WTC11 (cell line): Measurements from ENCODE around the gene TMEM92. TPM values are rescaled to one million over a fixed set of nuclear protein-coding genes. Genes with fewer than 3 reads are reported as not detected.
A peak's percentile ranks its signal among the peaks of the same experiment; 100 is the strongest.

Experiments
- ATAC-seq: fragments of 200-7000 bp; cut with Tn5 transposase; 2 replicates; pipeline ENCODE4 v1.10.0; 2021; ENCODE audit warnings: mild to moderate bottlenecking, moderate library complexity
- CTCF ChIA-PET: fragments of 300-600 bp; sonication (Branson Sonifier 250); formaldehyde crosslinking; loops from one replicate; lab custom pipeline; 2021; ENCODE audit warnings: antibody characterized with exemption; lab: Charles Lee
- POLR2A ChIA-PET: fragments of 350-600 bp; sonication (Branson Sonifier 250); formaldehyde crosslinking; loops from one replicate; lab custom pipeline; 2021; ENCODE audit warnings: antibody characterized with exemption; lab: Charles Lee
- DNase-seq: peaks from one replicate; pipeline ENCODE4 v3.0.0; 2021; ENCODE audit warnings: low spot score
- H3K27ac Mint-ChIP-seq: 2 replicates; pipeline ENCODE4 v1.8.0; 2021; ENCODE audit warnings: mixed read lengths
- H3K27me3 Mint-ChIP-seq: 2 replicates; pipeline ENCODE4 v1.8.0; 2021; ENCODE audit warnings: low read depth, mild to moderate bottlenecking, moderate library complexity, mixed read lengths
- H3K36me3 Mint-ChIP-seq: 2 replicates; pipeline ENCODE4 v1.8.0; 2021; ENCODE audit warnings: mixed read lengths
- H3K4me1 Mint-ChIP-seq: 2 replicates; pipeline ENCODE4 v1.8.0; 2022; ENCODE audit warnings: mixed read lengths
- H3K4me3 Mint-ChIP-seq: 2 replicates; pipeline ENCODE4 v1.8.0; 2021; ENCODE audit warnings: mild to moderate bottlenecking, moderate library complexity, mixed read lengths
- H3K9me3 Mint-ChIP-seq: 2 replicates; pipeline ENCODE4 v1.8.0; 2021; ENCODE audit warnings: mixed read lengths
- CREM ChIP-seq: sonication (generic); formaldehyde crosslinking; IDR thresholded peaks from 2 replicates; pipeline ENCODE4 v1.8.1; 2022; ENCODE audit warnings: mild to moderate bottlenecking, missing genetic modification reagents, moderate library complexity
- IRF2 ChIP-seq: sonication (generic); formaldehyde crosslinking; IDR thresholded peaks from 2 replicates; pipeline ENCODE4 v1.8.0; 2022; ENCODE audit warnings: low read depth, missing genetic modification reagents, borderline replicate concordance
- KAT7 ChIP-seq: sonication (generic); formaldehyde crosslinking; IDR thresholded peaks from 2 replicates; pipeline ENCODE4 v1.8.1; 2023; ENCODE audit warnings: missing genetic modification reagents, mild to moderate bottlenecking, borderline replicate concordance
- RELA ChIP-seq: sonication (generic); formaldehyde crosslinking; IDR thresholded peaks from 2 replicates; pipeline ENCODE4 v1.8.1; 2022; ENCODE audit warnings: missing genetic modification reagents, mild to moderate bottlenecking, borderline replicate concordance
- RORB ChIP-seq: fragments of 250-450 bp; sonication (Bioruptor Pico); IDR thresholded peaks from 2 replicates; pipeline ENCODE4 v1.9.0; 2021; ENCODE audit warnings: mild to moderate bottlenecking
- SMAD3 ChIP-seq: sonication (generic); formaldehyde crosslinking; IDR thresholded peaks from 2 replicates; pipeline ENCODE4 v1.8.0; 2022; ENCODE audit warnings: missing genetic modification reagents, mild to moderate bottlenecking, borderline replicate concordance
- SOX15 ChIP-seq: fragments of 250-450 bp; sonication (Bioruptor Pico); IDR thresholded peaks from 2 replicates; pipeline ENCODE4 v1.9.0; 2021; ENCODE audit warnings: mild to moderate bottlenecking
- SP1 ChIP-seq: sonication (generic); formaldehyde crosslinking; conservative IDR thresholded peaks from 2 replicates; pipeline ENCODE4 v1.8.1; 2022; ENCODE audit warnings: missing genetic modification reagents
- TP53 ChIP-seq: sonication (generic); formaldehyde crosslinking; IDR thresholded peaks from 2 replicates; pipeline ENCODE4 v1.8.1; 2023; ENCODE audit warnings: mild to moderate bottlenecking, missing genetic modification reagents
- ZBTB21 ChIP-seq: sonication (generic); formaldehyde crosslinking; IDR thresholded peaks from 2 replicates; pipeline ENCODE4 v1.8.1; 2023; ENCODE audit warnings: mild to moderate bottlenecking, missing genetic modification reagents, borderline replicate concordance
- ZNF423 ChIP-seq: fragments of 250-450 bp; sonication (Bioruptor Pico); IDR thresholded peaks from 2 replicates; pipeline ENCODE4 v2.1.2; 2022; ENCODE audit warnings: mild to moderate bottlenecking, moderate library complexity
- ZNF671 ChIP-seq: fragments of 250-450 bp; sonication (Bioruptor Pico); IDR thresholded peaks from 2 replicates; pipeline ENCODE4 v1.8.0; 2021; ENCODE audit warnings: mild to moderate bottlenecking
- total RNA-seq: library from RNA; stranded (reverse); gene quantifications from 3 replicates; pipeline ENCODE4 v1.2.3, GENCODE V29; 2021
- TF ChIP-seq, protein P1 (sequence below): sonication (generic); formaldehyde crosslinking; IDR thresholded peaks from 2 replicates; pipeline ENCODE4 v1.8.1; 2023; ENCODE audit warnings: mild to moderate bottlenecking, missing genetic modification reagents, moderate library complexity
- TF ChIP-seq, protein P2 (sequence below): sonication (generic); formaldehyde crosslinking; conservative IDR thresholded peaks from 2 replicates; pipeline ENCODE4 v1.8.1; 2022; ENCODE audit warnings: mild to moderate bottlenecking, missing genetic modification reagents
- TF ChIP-seq, protein P3 (sequence below): sonication (generic); formaldehyde crosslinking; IDR thresholded peaks from 2 replicates; pipeline ENCODE4 v1.8.1; 2023; ENCODE audit warnings: mild to moderate bottlenecking, missing genetic modification reagents
- TF ChIP-seq, protein P4 (sequence below): sonication (generic); formaldehyde crosslinking; IDR thresholded peaks from 2 replicates; pipeline ENCODE4 v1.8.1; 2023; ENCODE audit warnings: mild to moderate bottlenecking, missing genetic modification reagents, borderline replicate concordance
- TF ChIP-seq, protein P5 (sequence below): fragments of 200-600 bp; IDR thresholded peaks from 2 replicates; pipeline ENCODE4 v1.8.0; 2022; ENCODE audit warnings: antibody characterized with exemption

The TMEM92 gene
- total RNA-seq, 1 experiment from 2014 or later, result 9.8 TPM

DNA sequence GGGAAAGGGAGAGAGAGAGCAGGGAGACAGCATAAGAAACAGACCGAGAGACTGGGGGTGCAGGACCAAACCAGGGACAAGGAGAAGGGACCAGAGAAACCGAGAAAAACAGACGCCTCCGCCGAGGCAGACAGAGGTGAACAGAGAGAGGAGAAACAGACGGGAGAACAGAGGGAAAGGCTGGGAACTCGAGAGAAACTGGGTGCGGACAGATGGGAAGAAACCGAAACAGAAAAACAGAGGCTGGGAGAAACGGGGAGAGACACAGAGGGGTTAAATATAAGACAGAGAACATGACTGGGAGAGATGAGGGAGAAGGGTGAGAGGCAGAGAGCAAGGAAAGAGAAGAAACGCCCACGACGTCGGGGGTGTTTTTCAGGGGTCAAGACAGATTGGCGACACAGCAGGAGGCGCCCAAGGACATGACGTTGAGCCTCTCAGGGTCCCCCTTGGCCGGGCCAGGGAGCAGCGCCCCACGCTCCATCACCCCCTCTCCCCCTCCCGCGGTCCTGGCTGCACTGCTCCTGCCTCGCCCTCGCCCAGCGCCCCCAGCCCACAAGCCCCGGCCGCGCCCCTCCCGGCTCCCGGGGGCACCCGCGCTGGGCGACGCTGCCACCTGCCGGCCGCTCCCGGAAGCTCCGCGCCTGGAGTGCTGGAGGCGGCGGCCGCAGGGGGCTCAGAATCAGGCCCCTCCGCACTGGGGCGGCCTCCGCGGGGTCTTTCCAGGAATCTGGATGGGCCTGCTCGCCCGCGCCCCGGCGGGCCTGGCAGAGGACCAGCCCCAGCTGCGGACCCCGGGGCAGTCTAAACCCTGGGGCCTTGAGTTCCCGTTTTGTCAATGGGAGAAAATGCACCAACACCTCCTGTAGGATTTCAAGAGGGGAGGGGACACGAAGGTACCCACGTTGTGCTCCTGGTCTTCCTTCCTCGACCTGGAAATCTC lies 1.3 kb upstream of the TMEM92 start:
- peak; percentile 84 for DNase-seq
- ATAC-seq, result peak; percentile 39
- POLR2A ChIA-PET, result interaction anchor here (0.9 to 1.2 kb wide), 3 partner anchors 17 to 95 kb away, joined by 3 to 4 read pairs (median 4); partner anchors contain the start of gene COL1A1

DNA sequence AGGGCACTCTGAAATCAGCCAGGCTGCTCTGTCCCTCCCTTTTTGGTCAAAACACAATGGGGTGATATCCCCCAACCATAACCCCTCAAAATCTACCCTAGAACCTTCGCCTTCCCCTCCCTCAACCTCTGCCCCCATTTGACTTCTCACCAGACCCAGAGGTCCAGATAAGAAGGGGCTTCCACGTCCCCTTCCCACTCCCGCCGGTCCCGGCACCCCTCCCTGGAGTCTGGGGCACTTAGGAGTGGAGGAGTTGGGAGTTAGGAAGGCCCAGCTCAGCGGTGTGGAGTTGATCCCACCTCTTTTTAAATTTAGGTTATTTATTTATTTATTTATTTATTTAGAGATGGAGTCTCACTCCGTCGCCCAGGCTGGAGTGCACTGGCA lies 619 bp upstream of the TMEM92 start:
- no peak for ATAC-seq
- no peaks in the 10 kb centered on the region for H3K36me3 Mint-ChIP-seq
- TF ChIP-seq KAT7 (CRISPR knock-in tag) (no peak), ZNF671 (CRISPR knock-in tag) (no peak), SOX15 (CRISPR knock-in tag) (no peak), SMAD3 (no peak), RELA (CRISPR knock-in tag) (no peak), IRF2 (no peak), TP53 (CRISPR knock-in tag) (no peak), CREM (CRISPR knock-in tag) (no peak), RORB (CRISPR knock-in tag) (no peak)
- TF ChIP-seq, protein P1, sequence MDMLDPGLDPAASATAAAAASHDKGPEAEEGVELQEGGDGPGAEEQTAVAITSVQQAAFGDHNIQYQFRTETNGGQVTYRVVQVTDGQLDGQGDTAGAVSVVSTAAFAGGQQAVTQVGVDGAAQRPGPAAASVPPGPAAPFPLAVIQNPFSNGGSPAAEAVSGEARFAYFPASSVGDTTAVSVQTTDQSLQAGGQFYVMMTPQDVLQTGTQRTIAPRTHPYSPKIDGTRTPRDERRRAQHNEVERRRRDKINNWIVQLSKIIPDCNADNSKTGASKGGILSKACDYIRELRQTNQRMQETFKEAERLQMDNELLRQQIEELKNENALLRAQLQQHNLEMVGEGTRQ, result no peak
- TF ChIP-seq, protein P2, sequence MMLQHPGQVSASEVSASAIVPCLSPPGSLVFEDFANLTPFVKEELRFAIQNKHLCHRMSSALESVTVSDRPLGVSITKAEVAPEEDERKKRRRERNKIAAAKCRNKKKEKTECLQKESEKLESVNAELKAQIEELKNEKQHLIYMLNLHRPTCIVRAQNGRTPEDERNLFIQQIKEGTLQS (CRISPR knock-in tag), result no peak
- TF ChIP-seq, protein P3, sequence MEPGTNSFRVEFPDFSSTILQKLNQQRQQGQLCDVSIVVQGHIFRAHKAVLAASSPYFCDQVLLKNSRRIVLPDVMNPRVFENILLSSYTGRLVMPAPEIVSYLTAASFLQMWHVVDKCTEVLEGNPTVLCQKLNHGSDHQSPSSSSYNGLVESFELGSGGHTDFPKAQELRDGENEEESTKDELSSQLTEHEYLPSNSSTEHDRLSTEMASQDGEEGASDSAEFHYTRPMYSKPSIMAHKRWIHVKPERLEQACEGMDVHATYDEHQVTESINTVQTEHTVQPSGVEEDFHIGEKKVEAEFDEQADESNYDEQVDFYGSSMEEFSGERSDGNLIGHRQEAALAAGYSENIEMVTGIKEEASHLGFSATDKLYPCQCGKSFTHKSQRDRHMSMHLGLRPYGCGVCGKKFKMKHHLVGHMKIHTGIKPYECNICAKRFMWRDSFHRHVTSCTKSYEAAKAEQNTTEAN (CRISPR knock-in tag), result no peak
- TF ChIP-seq, all 79 proteins: peak for 0
- H3K4me1 Mint-ChIP-seq, result peaks cover 53% of the 10 kb centered on the region
- ChIA-PET CTCF (interaction anchor here (0.6 to 11.9 kb wide), 39 partner anchors 8 to 244 kb away, joined by 3 to 514 read pairs (median 4); partner anchors contain the start of genes COL1A1, LRRC59, PDK2 and XYLT2), POLR2A (interaction anchor here (1.0 to 1.4 kb wide), 5 partner anchors 16 to 100 kb away, joined by 3 to 8 read pairs (median 3); no protein-coding TSS in a partner anchor)
- H3K9me3 Mint-ChIP-seq, result no peaks in the 10 kb centered on the region
- peak; percentile 10 for DNase-seq
- H3K4me3 Mint-ChIP-seq, result peak overlapping the region; percentile 73
- peaks cover 12% of the 10 kb centered on the region for H3K27me3 Mint-ChIP-seq
- no peak overlapping the region for H3K27ac Mint-ChIP-seq

More for the DNA sequence above, 1.3 kb upstream of the TMEM92 start:
- no peak overlapping the region for H3K27ac Mint-ChIP-seq
- H3K36me3 Mint-ChIP-seq, result no peaks in the 10 kb centered on the region
- TF ChIP-seq ZNF423 (CRISPR knock-in tag) (peak; percentile 7; the same call in 1 of the 2 replicates), RELA (CRISPR knock-in tag) (no peak), ZBTB21 (CRISPR knock-in tag) (no peak), RORB (CRISPR knock-in tag) (no peak), SP1 (peak; percentile 55; the same call in 1 of the 2 replicates)
- TF ChIP-seq, protein P4, sequence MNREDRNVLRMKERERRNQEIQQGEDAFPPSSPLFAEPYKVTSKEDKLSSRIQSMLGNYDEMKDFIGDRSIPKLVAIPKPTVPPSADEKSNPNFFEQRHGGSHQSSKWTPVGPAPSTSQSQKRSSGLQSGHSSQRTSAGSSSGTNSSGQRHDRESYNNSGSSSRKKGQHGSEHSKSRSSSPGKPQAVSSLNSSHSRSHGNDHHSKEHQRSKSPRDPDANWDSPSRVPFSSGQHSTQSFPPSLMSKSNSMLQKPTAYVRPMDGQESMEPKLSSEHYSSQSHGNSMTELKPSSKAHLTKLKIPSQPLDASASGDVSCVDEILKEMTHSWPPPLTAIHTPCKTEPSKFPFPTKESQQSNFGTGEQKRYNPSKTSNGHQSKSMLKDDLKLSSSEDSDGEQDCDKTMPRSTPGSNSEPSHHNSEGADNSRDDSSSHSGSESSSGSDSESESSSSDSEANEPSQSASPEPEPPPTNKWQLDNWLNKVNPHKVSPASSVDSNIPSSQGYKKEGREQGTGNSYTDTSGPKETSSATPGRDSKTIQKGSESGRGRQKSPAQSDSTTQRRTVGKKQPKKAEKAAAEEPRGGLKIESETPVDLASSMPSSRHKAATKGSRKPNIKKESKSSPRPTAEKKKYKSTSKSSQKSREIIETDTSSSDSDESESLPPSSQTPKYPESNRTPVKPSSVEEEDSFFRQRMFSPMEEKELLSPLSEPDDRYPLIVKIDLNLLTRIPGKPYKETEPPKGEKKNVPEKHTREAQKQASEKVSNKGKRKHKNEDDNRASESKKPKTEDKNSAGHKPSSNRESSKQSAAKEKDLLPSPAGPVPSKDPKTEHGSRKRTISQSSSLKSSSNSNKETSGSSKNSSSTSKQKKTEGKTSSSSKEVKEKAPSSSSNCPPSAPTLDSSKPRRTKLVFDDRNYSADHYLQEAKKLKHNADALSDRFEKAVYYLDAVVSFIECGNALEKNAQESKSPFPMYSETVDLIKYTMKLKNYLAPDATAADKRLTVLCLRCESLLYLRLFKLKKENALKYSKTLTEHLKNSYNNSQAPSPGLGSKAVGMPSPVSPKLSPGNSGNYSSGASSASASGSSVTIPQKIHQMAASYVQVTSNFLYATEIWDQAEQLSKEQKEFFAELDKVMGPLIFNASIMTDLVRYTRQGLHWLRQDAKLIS (CRISPR knock-in tag), result no peak
- TF ChIP-seq, protein P5, sequence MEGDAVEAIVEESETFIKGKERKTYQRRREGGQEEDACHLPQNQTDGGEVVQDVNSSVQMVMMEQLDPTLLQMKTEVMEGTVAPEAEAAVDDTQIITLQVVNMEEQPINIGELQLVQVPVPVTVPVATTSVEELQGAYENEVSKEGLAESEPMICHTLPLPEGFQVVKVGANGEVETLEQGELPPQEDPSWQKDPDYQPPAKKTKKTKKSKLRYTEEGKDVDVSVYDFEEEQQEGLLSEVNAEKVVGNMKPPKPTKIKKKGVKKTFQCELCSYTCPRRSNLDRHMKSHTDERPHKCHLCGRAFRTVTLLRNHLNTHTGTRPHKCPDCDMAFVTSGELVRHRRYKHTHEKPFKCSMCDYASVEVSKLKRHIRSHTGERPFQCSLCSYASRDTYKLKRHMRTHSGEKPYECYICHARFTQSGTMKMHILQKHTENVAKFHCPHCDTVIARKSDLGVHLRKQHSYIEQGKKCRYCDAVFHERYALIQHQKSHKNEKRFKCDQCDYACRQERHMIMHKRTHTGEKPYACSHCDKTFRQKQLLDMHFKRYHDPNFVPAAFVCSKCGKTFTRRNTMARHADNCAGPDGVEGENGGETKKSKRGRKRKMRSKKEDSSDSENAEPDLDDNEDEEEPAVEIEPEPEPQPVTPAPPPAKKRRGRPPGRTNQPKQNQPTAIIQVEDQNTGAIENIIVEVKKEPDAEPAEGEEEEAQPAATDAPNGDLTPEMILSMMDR, result peak; percentile 91
- TF ChIP-seq, all 79 proteins: peak for 3
- CTCF ChIA-PET, result interaction anchor here (0.6 to 11.9 kb wide), 33 partner anchors 8 to 243 kb away, joined by 3 to 514 read pairs (median 4); partner anchors contain the start of genes COL1A1, ITGA3, PDK2 and SAMD14
- Mint-ChIP-seq H3K27me3 (peaks cover 12% of the 10 kb centered on the region), H3K4me3 (peak overlapping the region; percentile 66), H3K9me3 (no peaks in the 10 kb centered on the region), H3K4me1 (peaks cover 54% of the 10 kb centered on the region)
